AG09319 (cell line): ENCODE data around the gene THAP7.

ENCODE experiments used
- DNase-seq: peaks from one replicate; pipeline ENCODE4 v3.0.0-alpha.2; 2010; ENCODE audit warnings: low read depth; ENCODE audit errors: extremely low read depth
- TF ChIP-seq, protein P1 (sequence below): IDR thresholded peaks from 2 replicates; pipeline ENCODE4 v1.5.1; 2011; ENCODE audit warnings: low read depth, mild to moderate bottlenecking, inconsistent platforms, low read length, moderate library complexity

Gene THAP7

GRCh38 chr22:21022507-21022906, 20.6 kb upstream of the THAP7 start:
- DNase-seq = no peak

GRCh38 chr22:21020802-21021429, 19.0 kb upstream of the THAP7 start:
- DNase-seq = no peak
- TF ChIP-seq, protein P1, sequence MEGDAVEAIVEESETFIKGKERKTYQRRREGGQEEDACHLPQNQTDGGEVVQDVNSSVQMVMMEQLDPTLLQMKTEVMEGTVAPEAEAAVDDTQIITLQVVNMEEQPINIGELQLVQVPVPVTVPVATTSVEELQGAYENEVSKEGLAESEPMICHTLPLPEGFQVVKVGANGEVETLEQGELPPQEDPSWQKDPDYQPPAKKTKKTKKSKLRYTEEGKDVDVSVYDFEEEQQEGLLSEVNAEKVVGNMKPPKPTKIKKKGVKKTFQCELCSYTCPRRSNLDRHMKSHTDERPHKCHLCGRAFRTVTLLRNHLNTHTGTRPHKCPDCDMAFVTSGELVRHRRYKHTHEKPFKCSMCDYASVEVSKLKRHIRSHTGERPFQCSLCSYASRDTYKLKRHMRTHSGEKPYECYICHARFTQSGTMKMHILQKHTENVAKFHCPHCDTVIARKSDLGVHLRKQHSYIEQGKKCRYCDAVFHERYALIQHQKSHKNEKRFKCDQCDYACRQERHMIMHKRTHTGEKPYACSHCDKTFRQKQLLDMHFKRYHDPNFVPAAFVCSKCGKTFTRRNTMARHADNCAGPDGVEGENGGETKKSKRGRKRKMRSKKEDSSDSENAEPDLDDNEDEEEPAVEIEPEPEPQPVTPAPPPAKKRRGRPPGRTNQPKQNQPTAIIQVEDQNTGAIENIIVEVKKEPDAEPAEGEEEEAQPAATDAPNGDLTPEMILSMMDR = peak; percentile 41

More at GRCh38 chr22:21022507-21022906, 20.6 kb upstream of the THAP7 start:
- TF ChIP-seq, protein P1 = no peak

- no peak for DNase-seq
- TF ChIP-seq, protein P1 = no peak
These were observed 16.4 kb upstream of the THAP7 start for GRCh38 chr22:21018314-21018713.

GRCh38 chr22:21016644-21017420, 14.9 kb upstream of the THAP7 start:
- no peak for DNase-seq
- TF ChIP-seq, protein P1 = no peak

- DNase-seq = no peak
- TF ChIP-seq, protein P1 = no peak
These were observed 13.6 kb upstream of the THAP7 start for GRCh38 chr22:21015466-21016006.

- no peak for DNase-seq
- TF ChIP-seq, protein P1 = no peak
These were observed 13.0 kb upstream of the THAP7 start, which contains the start of gene P2RX6 for GRCh38 chr22:21014726-21015465. Gene P2RX6, plus strand, starts transcription at chr22:21015165. Its CDS starts 10 bp downstream, at chr22:21015175.
